BLaER1 (cell line): Measurements from ENCODE around the gene ST6GALNAC5.

Experiments used
- H3K27ac ChIP-seq: shearing (Covaris generic); formaldehyde crosslinking; 2 replicates; pipeline ENCODE4 v1.8.1; 2022
- H3K27me3 ChIP-seq: shearing (Covaris generic); formaldehyde crosslinking; 2 replicates; pipeline ENCODE4 v1.8.1; 2022
- H3K36me3 ChIP-seq: shearing (Covaris generic); formaldehyde crosslinking; 2 replicates; pipeline ENCODE4 v1.8.1; 2022
- H3K4me1 ChIP-seq: shearing (Covaris generic); formaldehyde crosslinking; 2 replicates; pipeline ENCODE4 v1.8.1; 2022
- H3K4me2 ChIP-seq: shearing (Covaris generic); formaldehyde crosslinking; 2 replicates; pipeline ENCODE4 v1.8.1; 2022
- H3K4me3 ChIP-seq: shearing (Covaris generic); formaldehyde crosslinking; 2 replicates; pipeline ENCODE4 v1.8.1; 2022
- H3K9ac ChIP-seq: shearing (Covaris generic); formaldehyde crosslinking; 2 replicates; pipeline ENCODE4 v1.8.1; 2022
- H3K9me3 ChIP-seq: shearing (Covaris generic); formaldehyde crosslinking; 2 replicates; pipeline ENCODE4 v1.8.1; 2022
- H4K20me1 ChIP-seq: shearing (Covaris generic); formaldehyde crosslinking; 2 replicates; pipeline ENCODE4 v1.8.1; 2022
- Cebpa-rat ChIP-seq: shearing (Covaris generic); IDR thresholded peaks from 2 replicates; pipeline ENCODE4 v1.8.1; 2022

Gene ST6GALNAC5

DNA sequence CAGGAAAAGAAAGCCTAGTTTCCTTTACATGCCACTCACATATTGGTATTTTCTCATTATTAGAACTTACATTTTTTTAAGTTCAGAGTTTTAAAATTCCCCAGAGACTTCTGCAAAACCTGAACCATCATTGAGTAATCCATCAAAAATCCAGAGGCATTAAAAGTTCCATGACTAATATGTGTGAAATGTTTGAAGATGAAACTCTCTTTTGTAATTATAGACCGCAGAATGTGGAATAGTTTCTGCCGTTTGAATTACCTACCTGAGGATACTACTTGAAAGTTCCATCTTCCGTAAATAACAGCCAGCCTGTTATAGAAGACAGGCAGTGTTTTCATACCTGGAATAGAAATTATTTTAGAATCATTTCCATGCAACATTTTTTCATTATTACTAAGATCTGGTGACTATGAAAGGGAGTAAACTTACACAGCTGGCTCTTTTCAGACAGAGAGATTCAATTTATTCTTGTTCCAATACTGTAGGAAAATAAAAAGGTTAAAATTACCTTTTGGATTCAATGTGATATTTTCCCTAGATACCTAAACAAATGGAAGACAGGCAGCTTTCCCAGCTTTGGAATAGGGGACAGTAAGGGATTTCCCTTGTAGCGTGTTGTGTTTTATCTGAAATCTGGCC is 131.4 kb downstream of the ST6GALNAC5 start:
- H3K9ac ChIP-seq: no peak overlapping the region
- H3K4me1 ChIP-seq: no peaks in the 10 kb centered on the region
- no peak overlapping the region for H3K4me2 ChIP-seq
- H3K4me3 ChIP-seq: no peak overlapping the region
- H3K27me3 ChIP-seq: no peaks in the 10 kb centered on the region
- no peaks in the 10 kb centered on the region for H3K36me3 ChIP-seq
- H4K20me1 ChIP-seq: no peaks in the 10 kb centered on the region
- H3K9me3 ChIP-seq: no peaks in the 10 kb centered on the region
- H3K27ac ChIP-seq: no peak overlapping the region
- no peak for TF ChIP-seq Cebpa-rat

- Histone ChIP-seq H3K4me2 (no peak overlapping the region), H3K4me1 (no peaks in the 10 kb centered on the region), H3K9me3 (no peaks in the 10 kb centered on the region), H3K36me3 (no peaks in the 10 kb centered on the region), H3K4me3 (no peak overlapping the region), H3K27me3 (no peaks in the 10 kb centered on the region), H3K27ac (no peak overlapping the region), H4K20me1 (no peaks in the 10 kb centered on the region), H3K9ac (no peak overlapping the region)
- TF ChIP-seq Cebpa-rat: no peak
These were observed 140.4 kb downstream of the ST6GALNAC5 start for GRCh38 chr1:77007675-77008074.

DNA sequence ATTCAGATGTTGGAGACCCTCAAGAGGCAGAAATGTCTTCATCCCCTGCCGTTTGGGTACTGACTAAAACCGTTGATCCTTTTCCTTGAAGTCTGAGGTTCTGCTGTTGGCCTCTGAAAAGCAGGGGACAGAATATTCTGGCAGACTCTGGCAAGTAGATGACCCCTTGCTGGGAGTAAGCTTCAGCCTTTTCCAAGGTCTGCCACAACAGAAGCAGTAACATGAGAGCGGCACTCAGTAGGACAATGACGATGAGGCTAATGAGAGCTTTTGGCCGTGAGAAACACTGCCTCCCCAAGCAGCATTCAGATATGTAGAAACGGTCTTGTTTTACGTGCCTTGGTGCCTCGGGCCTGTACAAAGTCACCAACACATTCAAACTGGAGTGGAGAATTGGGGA is 143.7 kb downstream of the ST6GALNAC5 start:
- no peaks in the 10 kb centered on the region for H3K4me1 ChIP-seq
- H3K27me3 ChIP-seq: no peaks in the 10 kb centered on the region
- no peak for TF ChIP-seq Cebpa-rat
- no peak overlapping the region for H3K27ac ChIP-seq
- no peak overlapping the region for H3K4me3 ChIP-seq
- H3K9ac ChIP-seq: no peak overlapping the region
- no peaks in the 10 kb centered on the region for H3K9me3 ChIP-seq
- no peak overlapping the region for H3K4me2 ChIP-seq
- H4K20me1 ChIP-seq: no peaks in the 10 kb centered on the region
- no peaks in the 10 kb centered on the region for H3K36me3 ChIP-seq

GRCh38 chr1:77012066-77012465 is 144.8 kb downstream of the ST6GALNAC5 start:
- H3K4me2 ChIP-seq: no peak overlapping the region
- H3K27me3 ChIP-seq: no peaks in the 10 kb centered on the region
- H3K4me3 ChIP-seq: no peak overlapping the region
- H4K20me1 ChIP-seq: no peaks in the 10 kb centered on the region
- TF ChIP-seq Cebpa-rat: no peak
- no peak overlapping the region for H3K27ac ChIP-seq
- no peak overlapping the region for H3K9ac ChIP-seq
- no peaks in the 10 kb centered on the region for H3K36me3 ChIP-seq
- no peaks in the 10 kb centered on the region for H3K9me3 ChIP-seq
- no peaks in the 10 kb centered on the region for H3K4me1 ChIP-seq

DNA sequence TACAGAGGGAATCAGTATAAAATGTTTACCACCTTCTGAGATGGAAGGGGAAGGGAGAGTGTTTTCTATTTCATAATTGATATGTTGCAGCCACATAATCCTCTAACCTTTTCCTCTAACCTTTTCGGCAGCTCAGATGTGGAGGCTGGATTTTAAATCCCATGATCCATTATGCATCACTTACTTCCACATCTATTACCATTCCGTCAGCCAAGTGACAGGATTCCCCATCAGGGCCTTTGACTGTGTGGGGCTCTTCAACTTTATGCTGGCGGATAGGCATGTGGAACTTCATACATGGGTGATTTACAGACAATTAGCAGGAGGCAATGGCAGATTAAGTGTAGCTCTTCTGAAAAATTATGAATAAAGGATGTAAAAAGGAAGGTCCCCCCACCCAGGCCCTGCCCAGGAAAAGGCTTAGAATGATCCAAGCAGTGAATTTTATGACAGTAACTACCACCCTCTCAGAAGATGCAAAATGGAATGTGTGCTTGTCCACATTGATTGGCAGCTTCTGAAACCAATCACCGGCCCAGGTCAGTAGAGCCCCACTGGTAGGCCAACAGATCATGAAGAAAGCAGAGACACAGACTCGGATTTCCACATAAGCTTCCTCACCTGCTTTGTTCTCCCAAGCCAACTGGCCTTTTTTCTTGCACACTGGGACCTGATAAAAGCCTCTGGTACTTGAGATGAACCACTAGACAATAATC is 147.0 kb downstream of the ST6GALNAC5 start:
- TF ChIP-seq Cebpa-rat: no peak
- H3K9ac ChIP-seq: no peak overlapping the region
- H3K4me2 ChIP-seq: no peak overlapping the region
- H3K4me3 ChIP-seq: no peak overlapping the region
- H3K27me3 ChIP-seq: no peaks in the 10 kb centered on the region
- H3K36me3 ChIP-seq: no peaks in the 10 kb centered on the region
- H3K27ac ChIP-seq: no peak overlapping the region
- no peaks in the 10 kb centered on the region for H4K20me1 ChIP-seq
- H3K4me1 ChIP-seq: peaks cover 15% of the 10 kb centered on the region
- H3K9me3 ChIP-seq: no peaks in the 10 kb centered on the region

DNA sequence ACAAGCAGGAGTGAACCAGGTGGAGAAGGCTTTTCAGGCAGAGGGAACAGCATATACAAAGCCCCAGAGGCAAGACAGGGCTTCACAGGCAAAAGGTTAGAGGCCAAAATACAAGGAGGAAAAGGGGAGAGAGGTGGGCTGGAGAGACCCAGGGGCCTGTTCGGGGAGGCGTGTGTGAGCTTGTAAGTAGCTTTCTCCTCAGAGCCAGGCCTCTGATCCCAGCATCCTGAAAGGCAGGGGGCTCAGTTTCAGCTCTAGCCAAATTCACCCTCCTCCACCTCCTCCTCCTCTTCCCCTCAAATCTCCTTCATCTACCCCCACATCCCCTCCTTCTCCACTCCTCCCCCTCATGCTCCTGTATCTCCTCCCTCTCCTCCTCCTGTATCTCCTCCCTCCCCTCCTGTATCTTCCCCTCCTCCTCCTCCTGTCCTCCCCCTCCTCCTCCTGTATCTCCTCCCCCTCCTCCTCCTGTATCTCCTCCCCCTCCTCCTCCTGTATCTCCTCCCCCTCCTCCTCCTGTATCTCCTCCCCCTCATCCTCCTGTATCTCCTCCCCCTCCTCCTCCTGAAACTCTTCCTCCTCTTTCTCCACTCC is 148.6 kb downstream of the ST6GALNAC5 start:
- Histone ChIP-seq H3K27ac (no peak overlapping the region), H3K4me3 (no peak overlapping the region), H3K9ac (no peak overlapping the region), H3K9me3 (no peaks in the 10 kb centered on the region), H4K20me1 (no peaks in the 10 kb centered on the region), H3K36me3 (no peaks in the 10 kb centered on the region), H3K4me1 (peaks cover 23% of the 10 kb centered on the region), H3K27me3 (no peaks in the 10 kb centered on the region), H3K4me2 (no peak overlapping the region)
- TF ChIP-seq Cebpa-rat: no peak

- H3K9me3 ChIP-seq: no peaks in the 10 kb centered on the region
- no peaks in the 10 kb centered on the region for H3K27me3 ChIP-seq
- TF ChIP-seq Cebpa-rat: no peak
- H3K9ac ChIP-seq: no peak overlapping the region
- H3K4me2 ChIP-seq: no peak overlapping the region
- peaks cover 23% of the 10 kb centered on the region for H3K4me1 ChIP-seq
- H3K4me3 ChIP-seq: no peak overlapping the region
- no peaks in the 10 kb centered on the region for H3K36me3 ChIP-seq
- no peaks in the 10 kb centered on the region for H4K20me1 ChIP-seq
- H3K27ac ChIP-seq: no peak overlapping the region
These were observed 149.2 kb downstream of the ST6GALNAC5 start for GRCh38 chr1:77016386-77016985.

GRCh38 chr1:77018311-77018710 is 151.0 kb downstream of the ST6GALNAC5 start:
- no peak overlapping the region for H3K4me3 ChIP-seq

DNA sequence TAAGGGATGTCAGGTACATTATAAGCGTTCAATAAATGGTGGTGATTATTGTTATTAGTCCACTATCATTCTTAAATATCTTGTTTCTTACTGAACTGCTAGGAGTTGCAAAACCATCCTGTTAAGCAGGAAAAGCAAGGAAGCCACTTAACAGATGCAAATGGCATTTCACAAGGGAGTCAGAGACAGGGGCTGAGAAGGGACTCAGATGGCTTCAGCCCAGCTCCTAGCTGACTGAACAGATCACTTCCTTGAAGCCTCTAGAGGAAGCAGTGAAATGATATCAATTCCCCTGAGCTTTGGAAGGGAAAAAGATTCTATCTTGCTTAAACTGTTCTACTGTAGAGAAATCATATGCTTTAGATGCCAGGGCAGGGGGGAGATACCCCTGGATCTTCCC is 151.5 kb downstream of the ST6GALNAC5 start:
- peak overlapping the region; percentile 3; the same call in 1 of the 2 replicates for H3K27ac ChIP-seq
- H3K9me3 ChIP-seq: no peaks in the 10 kb centered on the region
- no peak for TF ChIP-seq Cebpa-rat
- H3K4me3 ChIP-seq: no peak overlapping the region
- H4K20me1 ChIP-seq: no peaks in the 10 kb centered on the region
- no peaks in the 10 kb centered on the region for H3K27me3 ChIP-seq
- peak overlapping the region; percentile 70 for H3K4me2 ChIP-seq
- no peak overlapping the region for H3K9ac ChIP-seq
- H3K36me3 ChIP-seq: no peaks in the 10 kb centered on the region
- H3K4me1 ChIP-seq: peaks cover 23% of the 10 kb centered on the region

More at GRCh38 chr1:77018311-77018710, 151.0 kb downstream of the ST6GALNAC5 start:
- no peaks in the 10 kb centered on the region for H3K27me3 ChIP-seq
- no peak for TF ChIP-seq Cebpa-rat
- no peak overlapping the region for H3K9ac ChIP-seq
- H3K36me3 ChIP-seq: no peaks in the 10 kb centered on the region
- H3K4me2 ChIP-seq: peak overlapping the region; percentile 70
- no peaks in the 10 kb centered on the region for H3K9me3 ChIP-seq
- peaks cover 23% of the 10 kb centered on the region for H3K4me1 ChIP-seq
- peak overlapping the region; percentile 3; the same call in 1 of the 2 replicates for H3K27ac ChIP-seq
- H4K20me1 ChIP-seq: no peaks in the 10 kb centered on the region

- Histone ChIP-seq H3K4me3 (no peak overlapping the region), H3K9ac (no peak overlapping the region), H3K9me3 (no peaks in the 10 kb centered on the region), H3K36me3 (no peaks in the 10 kb centered on the region), H3K27ac (no peak overlapping the region), H3K4me2 (no peak overlapping the region), H3K27me3 (no peaks in the 10 kb centered on the region), H3K4me1 (peaks cover 23% of the 10 kb centered on the region), H4K20me1 (no peaks in the 10 kb centered on the region)
- no peak for TF ChIP-seq Cebpa-rat
These were observed 154.5 kb downstream of the ST6GALNAC5 start for GRCh38 chr1:77021732-77022131.
